Activated CD8-positive, alpha-beta memory T cell treated with anti-CD3 and anti-CD28 coated beads, Interleukin-2, amount 10 ng/mL, durations not matched to agents 7 days and 5 days (primary cell): ENCODE results near the gene HDAC7. TPM values are rescaled to one million over a fixed set of nuclear protein-coding genes. Genes with fewer than 3 reads are reported as not detected.
A peak's percentile ranks its signal among the peaks of the same experiment; 100 is the strongest.

Experiments
- ATAC-seq: fragments of 150-1000 bp; cut with Tn5 transposase; one replicate; pipeline ENCODE4 v1.10.0; 2021; ENCODE audit warnings: moderate library complexity
- CTCF ChIA-PET: fragments of 350-600 bp; sonication (Branson Sonifier 250); formaldehyde crosslinking; loops from one replicate; lab custom pipeline; 2021; ENCODE audit warnings: antibody characterized with exemption; lab: Charles Lee
- DNase-seq: peaks from one replicate; pipeline ENCODE4 v3.0.0-alpha.2; 2020
- H3K27ac Mint-ChIP-seq: one replicate; pipeline ENCODE4 v1.8.0; 2021; ENCODE audit warnings: mild to moderate bottlenecking, mixed read lengths
- H3K27me3 Mint-ChIP-seq: one replicate; pipeline ENCODE4 v1.8.0; 2021; ENCODE audit warnings: mixed read lengths
- H3K36me3 Mint-ChIP-seq: one replicate; pipeline ENCODE4 v1.8.0; 2021; ENCODE audit warnings: mild to moderate bottlenecking, mixed read lengths
- H3K4me1 Mint-ChIP-seq: one replicate; pipeline ENCODE4 v1.8.0; 2021; ENCODE audit warnings: mixed read lengths
- H3K4me3 Mint-ChIP-seq: one replicate; pipeline ENCODE4 v1.8.0; 2021; ENCODE audit warnings: mild to moderate bottlenecking, moderate library complexity, mixed read lengths
- H3K9me3 Mint-ChIP-seq: one replicate; pipeline ENCODE4 v1.8.0; 2022; ENCODE audit warnings: low read depth, mixed read lengths
- total RNA-seq, 2 experiments: library from RNA; stranded (reverse); gene quantifications; one replicate each; pipeline ENCODE4 v1.2.3, GENCODE V29; 2021

Gene HDAC7
- total RNA-seq, 2 experiments from 2014 or later: 226 to 284 TPM

GRCh38 chr12:47744778-47745436 lies 74.8 kb downstream of the HDAC7 start:
- no peak for ATAC-seq
- H3K27ac Mint-ChIP-seq: no peak overlapping the region

DNA sequence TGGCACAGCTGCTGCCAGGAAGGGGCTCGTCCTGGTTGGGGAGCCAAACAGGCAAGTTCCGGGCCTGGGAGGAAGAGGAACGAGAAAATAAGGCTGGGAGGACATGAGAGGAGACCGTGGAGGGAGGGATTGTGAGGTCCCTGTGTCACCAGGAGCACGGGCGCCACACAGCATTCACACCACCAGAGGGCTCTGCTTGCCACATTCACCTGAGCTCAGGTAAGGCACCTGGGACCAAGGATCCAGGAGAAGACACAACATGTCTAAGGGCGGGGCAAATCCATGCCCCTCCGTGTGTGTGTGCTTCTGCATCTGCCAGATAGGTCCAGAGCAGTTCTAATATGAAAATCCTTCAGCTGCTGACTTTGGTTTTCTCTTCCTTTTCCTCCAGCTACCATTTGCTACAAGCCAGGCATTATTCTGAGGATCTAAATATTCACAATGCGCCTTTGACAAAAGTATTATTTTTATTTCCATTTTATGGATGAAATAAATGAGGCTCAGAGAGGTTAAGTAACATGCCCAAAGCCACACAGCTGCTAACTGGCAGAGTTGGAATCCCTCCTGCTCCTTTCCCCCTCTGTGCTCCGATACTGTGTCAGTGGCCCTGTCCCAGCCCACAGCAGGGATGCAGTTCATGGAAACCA lies 75.6 kb downstream of the HDAC7 start:
- Mint-ChIP-seq H3K27me3 (peaks cover 26% of the 10 kb centered on the region), H3K27ac (no peak overlapping the region), H3K4me3 (no peak overlapping the region), H3K36me3 (no peaks in the 10 kb centered on the region), H3K4me1 (peaks cover 14% of the 10 kb centered on the region), H3K9me3 (no peaks in the 10 kb centered on the region)
- ATAC-seq: no peak
- peak; percentile 62 for DNase-seq
- CTCF ChIA-PET: interaction anchor here (0.7 to 26.5 kb wide), 27 partner anchors 8 to 205 kb away, joined by 3 to 954 read pairs (median 4); partner anchors contain the start of genes ENDOU, RAPGEF3 and SLC48A1

More at GRCh38 chr12:47744778-47745436, 74.8 kb downstream of the HDAC7 start:
- CTCF ChIA-PET: interaction anchor here (0.7 to 26.5 kb wide), 21 partner anchors 9 to 205 kb away, joined by 3 to 954 read pairs (median 5); partner anchors contain the start of genes ENDOU, RAPGEF3 and SLC48A1
- H3K9me3 Mint-ChIP-seq: no peaks in the 10 kb centered on the region
- DNase-seq: no peak
- peaks cover 26% of the 10 kb centered on the region for H3K27me3 Mint-ChIP-seq
- H3K4me3 Mint-ChIP-seq: no peak overlapping the region
- peaks cover 14% of the 10 kb centered on the region for H3K4me1 Mint-ChIP-seq
- no peaks in the 10 kb centered on the region for H3K36me3 Mint-ChIP-seq

- H3K27me3 Mint-ChIP-seq: peaks cover 26% of the 10 kb centered on the region
- H3K4me3 Mint-ChIP-seq: no peak overlapping the region
- no peaks in the 10 kb centered on the region for H3K36me3 Mint-ChIP-seq
- DNase-seq: no peak
- H3K4me1 Mint-ChIP-seq: peaks cover 14% of the 10 kb centered on the region
- CTCF ChIA-PET: interaction anchor here (0.7 to 26.5 kb wide), 32 partner anchors 14 to 414 kb away, joined by 3 to 954 read pairs (median 8); partner anchors contain the start of genes ASB8, ENDOU, HDAC7 and RAPGEF3
- no peak for ATAC-seq
- no peaks in the 10 kb centered on the region for H3K9me3 Mint-ChIP-seq
- H3K27ac Mint-ChIP-seq: no peak overlapping the region
Measured at GRCh38 chr12:47743311-47743860, 76.3 kb downstream of the HDAC7 start.

- ATAC-seq (peak; percentile 69), DNase-seq (peak; percentile 85)
- peaks cover 26% of the 10 kb centered on the region for H3K27me3 Mint-ChIP-seq
- H3K36me3 Mint-ChIP-seq: no peaks in the 10 kb centered on the region
- no peaks in the 10 kb centered on the region for H3K9me3 Mint-ChIP-seq
- H3K27ac Mint-ChIP-seq: peak overlapping the region; percentile 35
- H3K4me1 Mint-ChIP-seq: peaks cover 14% of the 10 kb centered on the region
- CTCF ChIA-PET: interaction anchor here (0.6 to 26.5 kb wide), 43 partner anchors 15 to 492 kb away, joined by 3 to 954 read pairs (median 5); partner anchors contain the start of genes ASB8, ENDOU, HDAC7 and RAPGEF3
- no peak overlapping the region for H3K4me3 Mint-ChIP-seq
Measured at GRCh38 chr12:47742253-47742825, 77.4 kb downstream of the HDAC7 start.

- Mint-ChIP-seq H3K27ac (peak overlapping the region; percentile 22), H3K27me3 (peaks cover 23% of the 10 kb centered on the region), H3K4me1 (peaks cover 14% of the 10 kb centered on the region), H3K36me3 (no peaks in the 10 kb centered on the region), H3K4me3 (no peak overlapping the region), H3K9me3 (no peaks in the 10 kb centered on the region)
- CTCF ChIA-PET: interaction anchor here (0.7 to 26.5 kb wide), 23 partner anchors 16 to 222 kb away, joined by 3 to 954 read pairs (median 6); partner anchors contain the start of genes ENDOU, RAPGEF3, SLC48A1 and TMEM106C
- DNase-seq (peak; percentile 74), ATAC-seq (peak; percentile 52)
Measured at GRCh38 chr12:47741340-47741703, 78.4 kb downstream of the HDAC7 start.

- no peak for DNase-seq
- H3K9me3 Mint-ChIP-seq: no peaks in the 10 kb centered on the region
- peak; percentile 32 for ATAC-seq
- H3K36me3 Mint-ChIP-seq: no peaks in the 10 kb centered on the region
- H3K4me1 Mint-ChIP-seq: peaks cover 14% of the 10 kb centered on the region
- no peak overlapping the region for H3K27ac Mint-ChIP-seq
- peaks cover 21% of the 10 kb centered on the region for H3K27me3 Mint-ChIP-seq
- H3K4me3 Mint-ChIP-seq: no peak overlapping the region
- CTCF ChIA-PET: interaction anchor here (0.9 to 26.5 kb wide), 17 partner anchors 17 to 222 kb away, joined by 3 to 954 read pairs (median 9); partner anchors contain the start of genes ENDOU, RAPGEF3, SLC48A1 and TMEM106C
Measured at GRCh38 chr12:47740606-47741339, 78.9 kb downstream of the HDAC7 start.

GRCh38 chr12:47739979-47740378 lies 79.7 kb downstream of the HDAC7 start:
- H3K4me1 Mint-ChIP-seq: peaks cover 14% of the 10 kb centered on the region
- H3K27ac Mint-ChIP-seq: no peak overlapping the region
- ATAC-seq (no peak), DNase-seq (no peak)
- CTCF ChIA-PET: interaction anchor here (0.9 to 26.5 kb wide), 6 partner anchors 17 to 223 kb away, joined by 4 to 954 read pairs (median 325); partner anchors contain the start of genes ENDOU, RAPGEF3, SLC48A1 and TMEM106C
- H3K4me3 Mint-ChIP-seq: no peak overlapping the region
- peaks cover 14% of the 10 kb centered on the region for H3K27me3 Mint-ChIP-seq
- no peaks in the 10 kb centered on the region for H3K36me3 Mint-ChIP-seq
- no peaks in the 10 kb centered on the region for H3K9me3 Mint-ChIP-seq

DNA sequence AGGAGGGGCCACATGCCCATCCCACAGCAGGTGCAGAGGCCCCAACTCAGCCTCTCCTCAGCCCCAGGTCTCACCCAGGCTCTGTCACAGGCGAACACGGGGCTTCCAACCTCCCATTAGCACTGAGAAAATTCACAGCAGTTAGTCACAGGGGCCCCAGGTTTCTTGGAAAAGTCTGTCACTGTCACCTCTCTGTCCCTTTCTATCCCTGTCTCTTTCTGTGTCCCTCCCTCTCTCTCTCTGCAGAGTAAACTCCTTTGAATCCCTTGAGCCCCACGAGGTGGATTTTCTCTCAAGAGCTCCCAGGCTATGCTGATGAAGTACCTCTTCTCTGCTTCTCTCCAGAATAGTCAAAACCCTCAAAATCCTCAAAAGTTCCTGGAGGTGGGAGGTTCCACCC lies 80.4 kb downstream of the HDAC7 start:
- no peaks in the 10 kb centered on the region for H3K36me3 Mint-ChIP-seq
- no peak overlapping the region for H3K4me3 Mint-ChIP-seq
- H3K9me3 Mint-ChIP-seq: no peaks in the 10 kb centered on the region
- H3K27ac Mint-ChIP-seq: no peak overlapping the region
- H3K4me1 Mint-ChIP-seq: peaks cover 14% of the 10 kb centered on the region
- DNase-seq (no peak), ATAC-seq (no peak)
- CTCF ChIA-PET: interaction anchor here (7.0 to 26.5 kb wide), 4 partner anchors 16 to 98 kb away, joined by 309 to 954 read pairs (median 363); partner anchors contain the start of genes ENDOU, RAPGEF3 and SLC48A1
- peaks cover 7% of the 10 kb centered on the region for H3K27me3 Mint-ChIP-seq

DNA sequence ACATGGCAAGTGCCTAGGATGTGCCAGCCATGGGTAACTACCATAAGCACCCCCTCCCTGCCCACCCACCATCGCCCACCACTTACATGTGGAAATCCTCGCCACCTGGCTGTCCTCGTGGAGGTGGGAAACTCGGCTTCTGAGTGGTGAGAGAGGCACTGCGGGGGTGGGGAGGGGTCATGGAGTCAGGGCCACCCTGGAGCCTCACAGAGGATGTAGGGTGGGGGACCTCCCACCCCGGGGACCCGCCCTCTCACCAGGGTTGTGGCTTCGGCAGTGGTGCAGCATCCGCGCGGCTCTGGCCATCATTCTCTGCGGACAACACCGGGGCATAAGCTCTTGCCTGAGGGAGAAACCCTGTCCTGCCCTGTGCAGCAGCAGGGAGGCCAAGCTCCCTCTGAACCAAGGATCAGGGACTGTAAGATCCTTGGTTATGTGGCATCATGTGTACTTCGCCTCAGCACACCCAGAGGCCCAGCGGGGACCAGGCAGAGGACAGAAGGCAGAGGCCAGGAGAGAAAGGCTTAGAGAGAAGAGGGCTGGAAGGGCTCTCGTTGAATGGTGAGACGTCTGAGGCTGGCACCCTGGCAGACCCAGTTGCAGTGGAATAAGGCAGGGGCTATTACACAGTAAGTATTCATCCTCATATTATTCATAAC lies 81.6 kb downstream of the HDAC7 start:
- no peaks in the 10 kb centered on the region for H3K27me3 Mint-ChIP-seq
- no peaks in the 10 kb centered on the region for H3K36me3 Mint-ChIP-seq
- H3K9me3 Mint-ChIP-seq: no peaks in the 10 kb centered on the region
- ATAC-seq: no peak
- CTCF ChIA-PET: interaction anchor here (26.5 kb wide), 1 partner anchor 36 kb away, joined by 954 read pairs; the partner anchor contains the start of gene SLC48A1
- no peak overlapping the region for H3K4me3 Mint-ChIP-seq
- no peak overlapping the region for H3K27ac Mint-ChIP-seq
- H3K4me1 Mint-ChIP-seq: peaks cover 14% of the 10 kb centered on the region
- DNase-seq: no peak

GRCh38 chr12:47736877-47737676 lies 82.6 kb downstream of the HDAC7 start:
- Mint-ChIP-seq H3K27me3 (no peaks in the 10 kb centered on the region), H3K27ac (no peak overlapping the region), H3K4me3 (no peak overlapping the region), H3K4me1 (peaks cover 9% of the 10 kb centered on the region), H3K9me3 (no peaks in the 10 kb centered on the region), H3K36me3 (no peaks in the 10 kb centered on the region)
- CTCF ChIA-PET: interaction anchor here (1.0 to 3.2 kb wide), 4 partner anchors 8 to 101 kb away, joined by 3 to 15 read pairs (median 6); no protein-coding TSS in a partner anchor
- ATAC-seq (no peak), DNase-seq (no peak)

GRCh38 chr12:47736216-47736615 lies 83.5 kb downstream of the HDAC7 start:
- CTCF ChIA-PET: interaction anchor here (1.0 to 3.2 kb wide), 4 partner anchors 8 to 102 kb away, joined by 3 to 15 read pairs (median 6); no protein-coding TSS in a partner anchor
- no peak for DNase-seq

More at GRCh38 chr12:47736216-47736615, 83.5 kb downstream of the HDAC7 start:
- no peak overlapping the region for H3K27ac Mint-ChIP-seq
- H3K4me1 Mint-ChIP-seq: peaks cover 2% of the 10 kb centered on the region
- no peak for ATAC-seq
- H3K27me3 Mint-ChIP-seq: no peaks in the 10 kb centered on the region
- H3K36me3 Mint-ChIP-seq: no peaks in the 10 kb centered on the region
- no peak overlapping the region for H3K4me3 Mint-ChIP-seq
- H3K9me3 Mint-ChIP-seq: no peaks in the 10 kb centered on the region
